Islet of Langerhans (tissue), 1 donor: ENCODE results near the gene MSH4.
"Not testable (repeated sequence)": the region's sequence is repeated elsewhere in the genome, so short reads cannot be mapped to it uniquely, and the experiment has no call there.

Experiments used
- FAIRE-seq: peaks from one replicate; lab custom pipeline; 2011; peaks lifted over from hg19 to GRCh38; lab: Jason Lieb, UNC

MSH4 gene

DNA sequence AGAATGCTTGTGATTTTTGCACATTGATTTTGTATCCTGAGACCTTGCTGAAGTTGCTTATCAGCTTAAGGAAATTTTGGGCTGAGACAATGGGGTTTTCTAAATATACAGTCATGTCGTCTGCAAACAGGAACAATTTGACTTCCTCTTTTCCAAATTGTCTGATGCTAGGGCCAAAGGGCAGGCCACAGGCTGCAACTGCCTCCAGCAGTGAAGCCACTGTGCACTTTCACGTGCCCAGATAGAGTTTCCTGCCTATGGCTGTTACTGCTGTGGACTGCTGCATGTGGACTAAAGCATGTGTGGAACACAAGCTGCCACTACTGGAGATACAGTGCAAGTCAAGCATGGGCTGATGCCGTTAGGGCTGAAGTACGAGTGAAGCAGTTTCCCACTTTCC lies 146.4 kb downstream of the MSH4 start:
- FAIRE-seq = not testable (repeated sequence)

DNA sequence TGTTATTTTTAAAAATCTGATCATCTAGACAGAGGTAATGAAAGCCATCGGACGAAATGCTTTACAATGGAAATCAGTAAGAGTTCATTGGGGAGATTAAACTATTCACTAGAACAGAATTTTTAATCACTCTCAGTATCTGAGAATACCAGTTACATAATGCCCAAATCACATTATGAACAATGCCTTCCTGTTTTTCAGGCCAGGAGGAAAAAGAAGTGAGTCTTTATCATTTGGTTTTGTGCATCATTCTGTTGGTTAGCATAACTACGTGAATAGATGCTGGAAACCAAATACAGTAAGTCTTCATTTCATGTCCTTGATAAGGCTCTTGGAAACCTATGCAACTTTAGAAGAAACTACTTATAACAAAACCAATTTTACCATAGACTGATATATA lies 153.5 kb downstream of the MSH4 start:
- FAIRE-seq = no peak

DNA sequence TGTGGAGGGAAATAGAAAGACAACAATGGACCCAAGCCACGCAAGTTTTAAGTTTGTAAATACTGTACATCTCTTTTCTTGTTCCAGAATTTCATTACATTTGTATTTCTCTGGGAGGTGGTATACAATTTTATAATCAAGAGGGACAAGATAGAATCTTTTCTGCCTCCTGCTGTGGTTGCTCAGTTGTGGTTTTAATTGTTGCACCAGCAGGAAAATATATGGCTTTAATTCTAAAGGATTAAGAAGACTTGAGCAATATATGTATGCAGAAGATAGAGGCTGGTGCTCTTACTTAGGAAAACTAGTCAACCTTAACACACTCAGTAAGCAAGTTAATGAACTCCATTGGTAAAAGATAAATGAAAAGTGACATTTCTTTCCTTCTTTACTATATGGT lies 155.3 kb downstream of the MSH4 start:
- FAIRE-seq = no peak

DNA sequence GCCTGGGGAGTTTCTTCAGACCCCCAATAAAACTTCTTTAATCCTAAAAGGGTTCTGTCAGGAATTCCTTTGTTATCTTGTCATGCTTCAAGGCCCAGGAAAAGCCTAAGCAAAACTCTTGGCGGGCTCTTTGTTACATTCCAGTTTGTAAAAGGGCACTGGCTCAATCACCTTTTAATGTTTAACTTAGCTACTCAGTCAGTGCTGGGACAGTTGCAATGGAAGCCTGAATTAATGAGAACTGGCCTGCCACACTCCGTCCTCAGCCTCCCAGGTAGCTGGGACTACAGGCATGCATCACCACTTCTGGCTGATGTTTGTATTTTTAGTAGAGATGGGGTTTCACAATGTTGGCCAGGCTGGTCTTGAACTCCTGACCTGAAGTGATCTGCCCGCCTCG lies 156.8 kb downstream of the MSH4 start:
- no peak for FAIRE-seq

DNA sequence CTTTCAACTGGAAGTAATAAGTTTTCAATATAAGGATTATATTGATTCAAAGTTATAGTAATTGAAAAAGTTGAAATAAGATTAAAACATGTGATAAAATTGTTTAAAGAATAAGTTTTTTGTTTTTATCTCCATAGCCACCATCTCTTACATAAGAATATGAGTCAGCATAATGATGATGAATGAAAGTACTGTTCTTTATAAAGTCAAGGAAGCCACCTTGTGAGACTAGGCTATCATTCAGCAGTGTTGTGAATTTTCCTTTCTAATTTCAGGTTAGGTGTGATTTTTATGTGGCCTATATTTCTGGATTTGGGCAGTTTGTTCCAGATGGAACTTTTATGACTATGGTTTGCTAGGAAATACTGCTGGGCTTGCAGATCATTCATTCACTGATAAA lies 157.9 kb downstream of the MSH4 start:
- FAIRE-seq = no peak
